H7 (cell line): Measurements from ENCODE around the gene NDUFAF8. TPM values are rescaled to one million over a fixed set of nuclear protein-coding genes. Genes with fewer than 3 reads are reported as not detected.

Experiments used
- DNase-seq: peaks from one replicate; pipeline ENCODE4 v3.0.0; 2012
- H3K27me3 ChIP-seq: 2 replicates; pipeline ENCODE4 v1.6.0; 2011; ENCODE audit warnings: mild to moderate bottlenecking, low read length; ENCODE audit not compliant: control insufficient read depth, insufficient read depth
- H3K36me3 ChIP-seq: replicated peaks from 2 replicates; pipeline ENCODE4 v1.5.1; 2011; ENCODE audit warnings: low read length; ENCODE audit not compliant: control insufficient read depth, insufficient read depth
- H3K4me3 ChIP-seq: 2 replicates; pipeline ENCODE4 v1.5.1; 2011; ENCODE audit warnings: low read depth, mild to moderate bottlenecking, control low read depth, low read length, moderate library complexity; ENCODE audit not compliant: insufficient read depth
- total RNA-seq: library from RNA; depleted of rRNA; stranded (reverse); fragments of >200 nt; shearing (Covaris generic); gene quantifications from 2 replicates; pipeline ENCODE4 v1.2.3, GENCODE V29; 2014; rRNA removed

NDUFAF8 gene
- total RNA-seq, 1 experiment from 2014 or later, result 38.8 TPM

DNA sequence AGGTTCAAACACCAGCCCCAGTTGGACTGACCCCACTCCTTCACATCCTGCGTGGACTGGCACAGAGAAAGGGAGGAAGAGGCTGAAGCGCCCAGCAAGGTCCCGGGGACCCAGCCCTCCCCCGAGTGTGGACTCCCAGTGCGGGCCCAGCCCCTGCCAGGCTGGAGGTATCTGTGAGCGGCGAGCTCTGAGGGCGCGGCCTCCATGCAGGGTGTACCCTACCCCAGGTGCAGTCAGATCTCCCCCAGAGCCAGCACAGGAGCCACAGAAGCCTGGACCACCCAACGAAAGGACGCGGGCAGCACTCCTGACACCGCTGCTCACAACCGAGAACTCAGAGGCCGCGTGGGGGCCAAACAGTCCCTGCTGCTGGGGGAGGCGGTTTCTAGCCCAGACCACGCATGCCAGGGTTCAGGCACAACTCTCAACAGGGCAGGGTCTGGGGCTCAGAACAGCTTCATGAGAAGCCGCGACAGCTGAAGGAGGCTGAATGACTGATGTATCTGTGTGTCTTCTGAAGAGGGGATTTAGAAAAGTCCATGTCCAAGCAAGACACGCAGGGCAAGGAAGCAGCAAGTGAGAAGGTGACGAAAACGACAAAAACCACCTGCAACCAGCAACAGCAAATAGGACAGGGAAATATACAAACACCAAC, 47.5 kb downstream of the NDUFAF8 start:
- DNase-seq, result no peak
- Histone ChIP-seq H3K27me3 (no peaks in the 10 kb centered on the region), H3K36me3 (peaks cover 2% of the 10 kb centered on the region), H3K4me3 (no peak overlapping the region)

DNA sequence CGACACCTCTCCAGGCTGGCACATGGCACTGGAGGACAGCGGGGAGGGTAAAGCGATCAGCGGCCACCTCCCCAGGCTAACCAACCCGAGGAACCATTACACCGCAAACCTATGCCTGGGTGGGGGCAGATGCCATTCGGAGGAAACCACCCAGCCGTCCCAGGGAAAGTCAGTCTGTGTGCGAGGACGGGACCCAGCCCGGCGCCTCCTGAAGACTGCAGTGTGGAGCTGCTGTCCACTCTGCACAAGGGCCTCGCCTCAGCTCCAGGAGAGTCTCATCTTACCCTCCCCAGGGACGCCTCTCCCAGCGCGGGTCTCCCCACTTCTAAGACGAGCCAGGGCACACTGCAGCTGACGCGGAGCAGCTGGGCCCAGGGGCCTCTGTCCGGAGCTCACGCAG, 48.0 kb downstream of the NDUFAF8 start:
- H3K4me3 ChIP-seq, result no peak overlapping the region
- H3K36me3 ChIP-seq, result peaks cover 2% of the 10 kb centered on the region
- no peaks in the 10 kb centered on the region for H3K27me3 ChIP-seq
- no peak for DNase-seq

DNA sequence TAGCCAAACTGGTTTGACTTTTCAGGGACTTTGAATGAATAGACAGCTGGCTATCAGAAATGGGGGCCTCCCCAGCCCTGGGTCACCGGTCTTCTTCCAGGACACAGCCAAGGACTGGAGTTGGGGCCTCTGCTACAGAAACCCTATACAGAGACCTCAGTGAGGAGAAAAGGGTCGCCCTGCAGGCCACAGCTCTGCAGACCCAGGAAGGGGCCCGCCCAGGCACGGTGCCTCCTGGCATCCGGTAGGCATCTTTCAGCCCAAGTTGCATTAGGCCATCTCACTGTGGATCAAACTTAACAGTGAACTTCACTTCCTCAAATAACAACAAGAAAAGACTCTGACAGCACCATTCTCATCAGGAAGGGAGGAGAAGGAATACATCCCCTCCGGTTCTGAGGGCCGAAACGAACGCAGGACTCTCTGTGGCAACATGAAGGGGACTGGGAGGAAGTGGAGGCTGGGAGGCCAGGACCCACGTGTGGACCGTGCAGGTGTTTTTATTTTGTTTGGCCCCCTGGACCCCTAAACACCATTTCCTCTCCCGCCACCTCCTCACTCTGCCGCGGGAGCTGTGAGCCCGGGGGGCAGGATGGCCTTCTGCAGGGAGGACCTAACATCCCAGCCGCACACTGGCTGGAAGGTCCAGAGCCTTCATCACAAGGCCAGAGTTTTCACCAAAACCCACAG, 48.8 kb downstream of the NDUFAF8 start:
- Histone ChIP-seq H3K4me3 (no peak overlapping the region), H3K27me3 (no peaks in the 10 kb centered on the region), H3K36me3 (peaks cover 2% of the 10 kb centered on the region)
- DNase-seq, result no peak

DNA sequence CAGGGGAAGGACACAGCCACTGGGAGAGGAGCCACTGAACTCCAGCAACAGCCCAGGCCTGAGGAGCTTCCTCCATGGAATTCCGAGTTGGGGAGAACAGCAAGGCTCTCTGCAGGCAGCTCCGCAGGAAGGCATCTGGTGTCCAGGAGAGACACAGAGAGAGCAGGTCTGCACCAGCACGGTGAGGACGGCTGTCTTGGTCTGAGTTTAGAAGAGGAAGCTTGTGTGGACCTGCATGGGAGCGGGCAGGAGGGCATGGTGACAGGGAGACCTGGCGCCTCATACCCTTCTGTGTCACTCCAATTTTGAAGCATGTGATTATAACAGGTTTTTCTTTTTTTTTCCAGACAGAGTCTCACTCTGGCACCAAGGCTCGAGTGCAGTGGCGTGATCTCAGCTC, 49.6 kb downstream of the NDUFAF8 start:
- Histone ChIP-seq H3K27me3 (no peaks in the 10 kb centered on the region), H3K36me3 (peaks cover 2% of the 10 kb centered on the region), H3K4me3 (no peak overlapping the region)
- no peak for DNase-seq

DNA sequence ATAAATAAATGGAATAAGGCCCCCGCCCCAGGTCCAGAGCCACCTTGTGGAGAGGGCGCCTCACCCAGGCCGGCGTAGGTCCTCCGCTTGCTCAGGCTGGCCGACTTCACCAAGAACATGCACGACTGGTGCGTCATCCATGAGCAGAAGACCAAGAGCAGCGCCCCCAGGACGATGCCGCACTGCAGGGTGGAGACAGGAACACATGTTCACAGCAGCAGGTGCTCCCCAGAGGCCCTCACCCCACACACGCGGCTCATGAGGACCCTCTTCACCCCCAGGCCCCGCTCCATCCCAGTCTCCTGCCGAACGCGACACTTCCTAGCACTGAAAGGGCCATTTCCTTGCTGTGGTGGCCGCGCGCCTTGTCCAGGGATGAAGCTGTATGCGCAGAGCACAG, 50.5 kb downstream of the NDUFAF8 start:
- no peaks in the 10 kb centered on the region for H3K27me3 ChIP-seq
- DNase-seq, result no peak
- H3K36me3 ChIP-seq, result peaks cover 2% of the 10 kb centered on the region
- H3K4me3 ChIP-seq, result no peak overlapping the region

DNA sequence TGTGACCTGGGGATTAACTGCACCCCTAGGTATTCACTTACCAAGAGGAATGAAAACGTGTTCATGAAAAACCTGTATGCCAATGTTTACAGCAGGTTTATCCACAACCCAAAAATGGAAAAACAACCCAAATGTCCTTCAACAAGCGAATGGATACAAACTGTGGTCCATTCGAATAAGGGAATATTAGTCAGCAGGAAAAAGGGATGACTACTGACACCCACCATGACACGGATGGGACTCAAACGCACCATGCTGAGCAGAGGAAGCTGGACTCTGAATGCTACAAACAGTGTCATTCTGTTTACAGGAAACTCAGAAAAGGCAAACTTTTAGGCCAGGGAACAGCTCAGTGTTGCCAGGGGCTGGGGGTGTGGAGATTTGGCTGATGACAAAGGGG, 51.1 kb downstream of the NDUFAF8 start:
- DNase-seq, result no peak
- Histone ChIP-seq H3K4me3 (no peak overlapping the region), H3K27me3 (no peaks in the 10 kb centered on the region), H3K36me3 (peaks cover 2% of the 10 kb centered on the region)

Other genes with a start within 250 kb of the NDUFAF8 start
- gene CHMP6, start 247.5 kb upstream of the NDUFAF8 start, total RNA-seq, result 13.0 and 15.0 TPM in 2 replicates
- gene BAIAP2, start 204.2 kb upstream of the NDUFAF8 start, total RNA-seq, result 14.9 and 19.5 TPM in 2 replicates
- gene PVALEF, start 73.8 kb upstream of the NDUFAF8 start, total RNA-seq, result not detected in 2 replicates
- gene AATK, start 73.1 kb upstream of the NDUFAF8 start, total RNA-seq, result 1.5 and 2.0 TPM in 2 replicates
- gene CEP131, start 16.4 kb upstream of the NDUFAF8 start, total RNA-seq, result 20.2 and 24.7 TPM in 2 replicates
- gene TEPSIN, start 263 bp upstream of the NDUFAF8 start, total RNA-seq, result 18.1 and 19.8 TPM in 2 replicates
- gene SLC38A10, start 56.0 kb downstream of the NDUFAF8 start, total RNA-seq, result 39.1 and 44.2 TPM in 2 replicates
- 8.7 and 19.7 TPM in 2 replicates for gene BAHCC1, start 156.1 kb downstream of the NDUFAF8 start, total RNA-seq